Erythroblast (primary cell): ENCODE measurements around the gene MSANTD1.

ENCODE experiments used
- GATA1 ChIP-seq: IDR thresholded peaks from 2 replicates; pipeline ENCODE4 v1.6.1; 2011; ENCODE audit warnings: low read depth, mild to moderate bottlenecking, control low read depth, low read length, moderate library complexity
- POLR2A ChIP-seq: IDR thresholded peaks from 2 replicates; pipeline ENCODE4 v1.6.1; 2011; ENCODE audit warnings: mild to moderate bottlenecking, low read length

DNA sequence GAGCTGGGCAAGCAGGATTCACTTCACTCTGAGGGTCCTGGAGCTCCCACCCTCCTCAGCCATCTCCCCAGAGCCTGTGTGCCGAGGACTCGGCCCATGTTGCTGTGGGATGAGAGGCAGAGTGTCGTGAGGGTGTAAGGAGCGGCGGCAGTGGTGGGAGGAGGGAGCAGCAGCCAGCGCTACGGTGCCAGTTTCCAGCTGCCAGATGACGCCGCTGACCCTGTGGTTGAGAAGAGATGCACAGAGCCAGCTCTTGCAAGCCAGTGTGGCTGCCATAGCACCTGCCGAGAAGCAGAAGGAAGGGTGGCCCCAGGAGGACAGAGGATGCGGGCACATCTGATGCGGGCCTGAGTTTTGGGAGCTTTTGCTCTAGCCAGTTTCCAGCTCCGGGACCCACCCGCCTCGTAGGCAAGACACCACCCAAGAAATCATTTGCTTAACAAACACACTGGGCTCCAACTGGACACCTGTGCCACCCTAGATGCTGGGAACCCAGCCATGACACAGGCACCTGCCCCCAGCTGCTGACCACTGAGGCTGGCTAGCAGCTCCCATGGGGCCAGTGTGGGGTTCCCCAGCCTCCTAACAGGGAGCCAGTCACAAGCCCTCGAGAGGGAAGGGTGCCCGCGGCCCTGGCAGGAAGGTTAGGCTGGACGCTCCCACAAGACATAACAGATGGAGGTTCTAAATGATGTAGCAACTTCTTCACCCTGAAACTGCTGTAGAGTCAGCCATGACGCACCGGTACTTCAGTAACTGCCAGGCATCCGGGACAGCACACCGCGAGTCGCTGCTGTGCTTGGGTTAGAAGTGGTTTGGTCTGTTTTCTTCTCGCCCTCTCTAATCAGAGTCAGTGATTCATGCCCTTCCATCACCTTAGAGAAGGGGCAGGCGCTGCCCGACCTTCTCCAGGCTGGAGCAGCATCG is 8.9 kb downstream of the MSANTD1 start:
- TF ChIP-seq POLR2A = no peak
- TF ChIP-seq GATA1 = no peak
